Smooth muscle cell (in vitro differentiated cells): Measurements from ENCODE around the gene DNAJC4. TPM values are rescaled to one million over a fixed set of nuclear protein-coding genes. Genes with fewer than 3 reads are reported as not detected.

Experiments used
- DNase-seq: peaks from one replicate; lab custom pipeline; 2025; ENCODE audit not compliant: unreplicated experiment; lab: John Stamatoyannopoulos, UW
- H2AFZ ChIP-seq: fragments of 200-600 bp; sonication (generic); 2 replicates; pipeline ENCODE4 v1.6.0; 2016; ENCODE audit warnings: antibody characterized with exemption, low read depth, mild to moderate bottlenecking
- H3F3A ChIP-seq: fragments of 200-600 bp; sonication (generic); 2 replicates; pipeline ENCODE4 v1.6.0; 2017; ENCODE audit warnings: antibody characterized with exemption, low read depth
- H3K27ac ChIP-seq: fragments of 200-600 bp; sonication (generic); 2 replicates; pipeline ENCODE4 v1.5.1; 2016; ENCODE audit warnings: low read depth, mild to moderate bottlenecking
- H3K27me3 ChIP-seq: fragments of 200-600 bp; sonication (generic); 2 replicates; pipeline ENCODE4 v1.6.1; 2016; ENCODE audit warnings: low read depth, mild to moderate bottlenecking
- H3K36me3 ChIP-seq: fragments of 200-600 bp; sonication (generic); 2 replicates; pipeline ENCODE4 v1.5.1; 2016; ENCODE audit warnings: low read depth
- H3K4me1 ChIP-seq: fragments of 200-600 bp; sonication (generic); 2 replicates; pipeline ENCODE4 v1.5.1; 2016; ENCODE audit warnings: low read depth
- H3K4me2 ChIP-seq: fragments of 200-600 bp; sonication (generic); 2 replicates; pipeline ENCODE4 v1.6.0; 2016; ENCODE audit warnings: mild to moderate bottlenecking
- H3K4me3 ChIP-seq: fragments of 200-600 bp; sonication (generic); 2 replicates; pipeline ENCODE4 v1.5.1; 2016; ENCODE audit warnings: mild to moderate bottlenecking
- H3K79me2 ChIP-seq: fragments of 200-600 bp; sonication (generic); 2 replicates; pipeline ENCODE4 v1.6.0; 2016; ENCODE audit warnings: low read depth, mild to moderate bottlenecking
- H3K9ac ChIP-seq: fragments of 200-600 bp; sonication (generic); 2 replicates; pipeline ENCODE4 v1.6.0; 2016; ENCODE audit warnings: low read depth
- H3K9me3 ChIP-seq: fragments of 200-600 bp; sonication (generic); replicated peaks from 2 replicates; pipeline ENCODE4 v1.5.1; 2016; ENCODE audit warnings: low read depth
- H4K20me1 ChIP-seq: fragments of 200-600 bp; sonication (generic); 2 replicates; pipeline ENCODE4 v1.6.0; 2016; ENCODE audit warnings: low read depth
- WGBS: methylation state at CpG from one replicate; pipeline ENCODE4 v1.1.7; 2016; ENCODE audit warnings: low lambda C conversion rate; 5-methylcytosine and 5-hydroxymethylcytosine counted together
- polyA plus RNA-seq: library from polyadenylated mRNA; unstranded; fragments of >200 nt; fragmentation: Nextera tagmentation; extraction: Ambion mirVana; gene quantifications from 2 replicates; pipeline ENCODE4 v1.2.1, GENCODE V29; 2016
- total RNA-seq: library from RNA; depleted of rRNA; stranded (reverse); fragments of >200 nt; gene quantifications from 2 replicates; pipeline ENCODE4 v1.2.3, GENCODE V29; 2014
- TF ChIP-seq, protein P1 (sequence below): fragments of 200-600 bp; sonication (generic); IDR thresholded peaks from 2 replicates; pipeline ENCODE4 v1.5.1; 2017; ENCODE audit warnings: borderline replicate concordance, mild to moderate bottlenecking, antibody characterized with exemption; ENCODE audit not compliant: insufficient read depth, poor library complexity, severe bottlenecking

Gene DNAJC4
- total and polyA plus RNA-seq, 2 experiments from 2014 or later, result 14.5 to 78.5 TPM

DNA sequence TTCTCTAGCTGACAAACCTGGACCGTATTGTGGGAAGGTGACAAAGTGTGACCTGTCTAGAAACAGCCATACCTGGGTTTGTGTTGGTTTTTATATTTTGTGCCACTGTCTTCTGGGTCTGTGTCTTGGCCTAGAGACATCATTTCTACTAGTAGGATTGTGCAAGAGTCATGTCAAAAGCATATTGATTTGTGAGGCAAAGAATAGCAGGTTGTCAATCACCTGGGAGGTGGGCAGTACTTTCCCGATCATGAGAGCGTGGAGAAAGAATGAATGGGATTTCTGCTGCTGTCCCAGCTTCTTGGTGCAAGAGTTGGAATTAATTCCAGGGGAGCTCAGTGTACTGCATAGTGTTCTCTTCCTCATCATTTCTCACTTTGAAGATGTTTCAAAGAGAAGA is 28.8 kb upstream of the DNAJC4 start:
- H4K20me1 ChIP-seq, result peaks cover 17% of the 10 kb centered on the region
- H3K36me3 ChIP-seq, result peaks cover 25% of the 10 kb centered on the region
- H2AFZ ChIP-seq, result no peak overlapping the region
- no peaks in the 10 kb centered on the region for H3F3A ChIP-seq
- TF ChIP-seq, protein P1, sequence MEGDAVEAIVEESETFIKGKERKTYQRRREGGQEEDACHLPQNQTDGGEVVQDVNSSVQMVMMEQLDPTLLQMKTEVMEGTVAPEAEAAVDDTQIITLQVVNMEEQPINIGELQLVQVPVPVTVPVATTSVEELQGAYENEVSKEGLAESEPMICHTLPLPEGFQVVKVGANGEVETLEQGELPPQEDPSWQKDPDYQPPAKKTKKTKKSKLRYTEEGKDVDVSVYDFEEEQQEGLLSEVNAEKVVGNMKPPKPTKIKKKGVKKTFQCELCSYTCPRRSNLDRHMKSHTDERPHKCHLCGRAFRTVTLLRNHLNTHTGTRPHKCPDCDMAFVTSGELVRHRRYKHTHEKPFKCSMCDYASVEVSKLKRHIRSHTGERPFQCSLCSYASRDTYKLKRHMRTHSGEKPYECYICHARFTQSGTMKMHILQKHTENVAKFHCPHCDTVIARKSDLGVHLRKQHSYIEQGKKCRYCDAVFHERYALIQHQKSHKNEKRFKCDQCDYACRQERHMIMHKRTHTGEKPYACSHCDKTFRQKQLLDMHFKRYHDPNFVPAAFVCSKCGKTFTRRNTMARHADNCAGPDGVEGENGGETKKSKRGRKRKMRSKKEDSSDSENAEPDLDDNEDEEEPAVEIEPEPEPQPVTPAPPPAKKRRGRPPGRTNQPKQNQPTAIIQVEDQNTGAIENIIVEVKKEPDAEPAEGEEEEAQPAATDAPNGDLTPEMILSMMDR, result no peak
- no peak overlapping the region for H3K4me2 ChIP-seq
- no peaks in the 10 kb centered on the region for H3K79me2 ChIP-seq
- no peaks in the 10 kb centered on the region for H3K9me3 ChIP-seq
- no peaks in the 10 kb centered on the region for H3K4me1 ChIP-seq
- no peak for DNase-seq
- no peak overlapping the region for H3K9ac ChIP-seq
- 95% methylated on average over 3 of the region's 3 CpGs for WGBS
- H3K4me3 ChIP-seq, result no peak overlapping the region
- no peak overlapping the region for H3K27ac ChIP-seq
- no peaks in the 10 kb centered on the region for H3K27me3 ChIP-seq

DNA sequence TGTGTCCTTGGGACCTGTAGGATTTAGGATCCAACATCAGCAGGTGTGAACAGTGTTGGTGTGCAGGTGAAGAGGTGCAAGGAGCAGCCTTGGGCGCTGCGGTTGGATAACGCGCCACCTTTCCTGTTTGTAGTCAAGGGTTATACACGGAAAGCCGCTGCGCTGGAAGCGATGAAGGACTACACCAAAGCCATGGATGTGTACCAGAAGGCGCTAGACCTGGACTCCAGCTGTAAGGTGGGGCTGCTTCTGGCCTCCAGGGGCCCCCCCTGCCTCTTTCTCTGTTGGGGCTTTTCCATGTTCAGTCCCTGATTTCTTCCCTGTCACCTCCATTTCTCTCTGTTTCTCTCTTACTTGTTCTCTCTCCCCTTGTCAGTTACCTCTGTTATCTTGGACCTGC is 27.4 kb upstream of the DNAJC4 start:
- no peaks in the 10 kb centered on the region for H3K9me3 ChIP-seq
- no peaks in the 10 kb centered on the region for H3F3A ChIP-seq
- H3K36me3 ChIP-seq, result peaks cover 13% of the 10 kb centered on the region
- H3K27me3 ChIP-seq, result no peaks in the 10 kb centered on the region
- no peak overlapping the region for H3K9ac ChIP-seq
- DNase-seq, result no peak
- no peaks in the 10 kb centered on the region for H3K4me1 ChIP-seq
- H2AFZ ChIP-seq, result no peak overlapping the region
- no peaks in the 10 kb centered on the region for H3K79me2 ChIP-seq
- TF ChIP-seq, protein P1, result no peak
- 98% methylated on average over 9 of the region's 9 CpGs for whole genome bisulfite sequencing
- peaks cover 5% of the 10 kb centered on the region for H4K20me1 ChIP-seq
- no peak overlapping the region for H3K4me3 ChIP-seq
- H3K27ac ChIP-seq, result no peak overlapping the region
- no peak overlapping the region for H3K4me2 ChIP-seq

DNA sequence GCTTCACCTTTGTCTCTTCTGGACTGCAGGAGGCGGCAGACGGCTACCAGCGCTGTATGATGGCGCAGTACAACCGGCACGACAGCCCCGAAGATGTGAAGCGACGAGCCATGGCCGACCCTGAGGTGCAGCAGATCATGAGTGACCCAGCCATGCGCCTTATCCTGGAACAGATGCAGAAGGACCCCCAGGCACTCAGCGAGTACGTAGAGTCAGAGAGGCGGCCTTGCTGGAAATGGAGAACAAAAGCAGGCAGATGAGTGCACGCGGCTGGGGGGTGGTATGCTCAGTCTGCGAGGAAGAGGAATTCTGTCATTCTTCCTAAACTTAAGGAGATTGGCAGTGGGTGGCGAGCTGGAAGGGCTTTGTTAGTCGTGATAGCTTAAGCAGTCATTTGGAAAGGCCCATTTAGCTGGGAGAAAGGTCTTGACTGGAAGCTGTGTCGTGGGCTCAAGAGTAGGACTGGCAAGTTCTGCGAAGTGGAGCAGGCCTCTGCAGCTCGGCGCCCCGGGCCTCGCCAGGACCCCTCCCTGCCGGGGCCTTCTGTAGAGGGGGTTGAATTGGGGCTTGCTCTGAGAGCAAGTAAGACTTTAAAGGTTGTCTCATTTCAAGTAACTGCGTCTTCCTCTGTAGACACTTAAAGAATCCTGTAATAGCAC is 26.8 kb upstream of the DNAJC4 start:
- Histone ChIP-seq H3K4me3 (no peak overlapping the region), H3K79me2 (no peaks in the 10 kb centered on the region), H3K9me3 (no peaks in the 10 kb centered on the region), H3K4me1 (no peaks in the 10 kb centered on the region), H3K4me2 (no peak overlapping the region), H3K36me3 (peaks cover 13% of the 10 kb centered on the region), H3K9ac (no peak overlapping the region), H3F3A (no peaks in the 10 kb centered on the region), H3K27ac (no peak overlapping the region), H2AFZ (no peak overlapping the region), H3K27me3 (no peaks in the 10 kb centered on the region), H4K20me1 (peaks cover 5% of the 10 kb centered on the region)
- DNase-seq, result no peak
- TF ChIP-seq, protein P1, result no peak
- 97% methylated on average over 27 of the region's 27 CpGs for WGBS

DNA sequence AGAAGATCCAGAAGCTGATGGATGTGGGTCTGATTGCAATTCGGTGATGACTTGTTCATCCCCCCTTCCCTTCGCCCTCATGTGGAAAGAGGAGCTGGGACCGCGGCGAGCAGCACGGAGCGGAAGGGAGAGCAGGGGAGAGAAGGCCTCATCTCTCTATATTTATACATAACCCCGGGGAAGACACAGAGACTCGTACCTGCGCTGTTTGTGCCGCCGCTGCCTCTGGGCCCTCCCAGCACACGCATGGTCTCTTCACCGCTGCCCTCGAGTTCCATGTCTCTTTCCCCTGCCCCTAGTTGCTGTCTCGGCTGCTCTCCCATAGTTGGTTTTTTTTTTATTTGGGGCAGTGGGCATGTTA is 26.3 kb upstream of the DNAJC4 start:
- Histone ChIP-seq H3K9ac (no peak overlapping the region), H3K4me3 (no peak overlapping the region), H3K27me3 (no peaks in the 10 kb centered on the region), H2AFZ (no peak overlapping the region), H3K79me2 (no peaks in the 10 kb centered on the region), H3K4me2 (no peak overlapping the region), H4K20me1 (peaks cover 5% of the 10 kb centered on the region), H3K27ac (no peak overlapping the region), H3K9me3 (no peaks in the 10 kb centered on the region), H3K4me1 (no peaks in the 10 kb centered on the region), H3K36me3 (peaks cover 13% of the 10 kb centered on the region), H3F3A (no peaks in the 10 kb centered on the region)
- 96% methylated on average over 16 of the region's 16 CpGs for WGBS
- TF ChIP-seq, protein P1, result no peak
- no peak for DNase-seq
